NCI-H1436 (cell line): Measurements from ENCODE around the gene CBX4.

Experiments used
- DNase-seq: peaks from one replicate; lab custom pipeline; 2025; lab: John Stamatoyannopoulos, UW

CBX4 gene

GRCh38 chr17:79829004-79829403 is 10.2 kb downstream of the CBX4 start:
- DNase-seq = no peak

DNA sequence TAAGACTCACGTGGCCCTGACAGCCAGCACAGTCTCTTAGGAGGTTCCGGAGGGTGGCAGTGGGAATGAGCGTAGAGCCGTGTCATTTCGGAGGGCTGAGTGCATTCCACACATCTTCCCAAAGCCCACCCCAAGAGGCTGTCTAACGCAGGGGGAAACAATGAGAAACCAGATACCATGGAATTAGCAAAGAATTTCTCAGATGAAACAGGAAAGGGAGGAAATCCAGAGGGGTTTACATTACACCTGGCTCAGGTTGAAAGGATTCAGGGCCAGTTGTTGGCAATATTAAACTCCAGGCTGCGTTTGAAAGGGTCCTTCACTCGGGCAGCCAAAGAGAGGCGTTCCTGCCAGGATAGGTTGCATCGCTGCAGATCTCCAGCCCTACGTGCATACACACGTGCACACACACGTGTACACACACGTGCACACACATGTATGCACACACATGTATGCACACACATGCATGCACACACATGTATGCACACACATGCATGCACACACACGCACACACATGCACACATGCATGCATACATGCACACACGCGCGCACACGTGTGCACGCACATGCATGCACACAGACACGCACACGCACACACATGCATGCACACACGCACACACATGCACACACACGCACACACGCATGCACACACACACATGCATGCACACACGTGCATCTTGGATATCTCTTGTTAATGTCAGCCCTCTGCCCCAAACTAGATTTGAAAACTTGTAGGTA is 12.2 kb downstream of the CBX4 start:
- DNase-seq = no peak

- no peak for DNase-seq
Observed at GRCh38 chr17:79826204-79826680, 13.0 kb downstream of the CBX4 start.

- DNase-seq = no peak
Observed at GRCh38 chr17:79825580-79825921, 13.7 kb downstream of the CBX4 start.

DNA sequence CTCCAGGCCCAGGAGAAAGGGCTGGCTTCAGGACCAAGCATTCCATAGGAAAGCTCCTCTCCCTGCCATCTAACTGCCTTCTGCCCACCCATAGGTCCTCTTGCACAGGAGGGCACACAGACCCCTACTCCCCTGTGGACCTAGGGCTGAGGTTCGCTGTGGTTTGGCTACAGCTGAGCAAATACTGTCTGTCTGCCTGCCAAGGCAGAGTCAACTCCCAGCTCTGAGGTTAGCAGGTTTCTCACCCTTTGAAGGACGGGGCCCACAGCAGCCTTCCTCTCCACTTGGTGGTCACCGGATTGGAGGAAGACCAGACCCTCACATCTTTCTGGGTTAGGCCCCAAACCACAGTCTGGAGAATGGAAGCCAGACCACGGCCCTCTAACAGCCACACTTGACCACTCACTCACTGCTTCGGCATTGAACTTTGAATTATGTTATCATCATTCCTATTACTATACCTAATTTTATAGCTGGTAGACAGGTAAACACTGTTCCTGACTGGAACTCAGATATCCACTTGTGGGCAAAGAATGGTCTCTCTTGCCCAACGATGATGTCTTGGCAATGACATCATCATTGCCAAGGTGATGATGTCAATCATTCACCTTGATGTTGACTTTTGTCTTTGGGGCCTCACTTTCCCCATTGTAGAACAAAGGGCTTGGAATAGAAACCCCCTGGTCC is 14.2 kb downstream of the CBX4 start:
- no peak for DNase-seq

DNA sequence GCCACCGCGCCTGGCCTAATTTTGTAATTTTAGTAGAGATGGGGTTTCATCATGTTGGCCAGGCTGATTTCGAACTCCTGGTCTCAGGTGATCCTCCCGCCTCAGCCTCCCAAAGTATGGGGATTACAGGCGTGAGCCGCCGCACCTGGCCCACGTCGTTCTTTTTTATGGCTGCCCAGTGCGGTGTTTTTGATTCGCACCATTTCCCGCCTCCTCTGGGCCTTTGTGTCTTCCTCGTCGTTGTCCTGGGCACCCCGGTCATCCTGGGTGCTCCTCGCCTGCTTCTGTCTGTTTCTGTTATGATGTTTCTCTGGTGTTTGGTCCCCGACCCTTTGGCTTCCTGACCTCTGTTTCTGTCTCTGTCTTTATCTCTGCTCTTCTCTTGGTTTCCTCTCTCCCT is 15.0 kb downstream of the CBX4 start:
- DNase-seq = no peak

GRCh38 chr17:79822583-79823124 is 16.6 kb downstream of the CBX4 start:
- no peak for DNase-seq

GRCh38 chr17:79821331-79822095 is 17.7 kb downstream of the CBX4 start:
- DNase-seq = no peak

DNA sequence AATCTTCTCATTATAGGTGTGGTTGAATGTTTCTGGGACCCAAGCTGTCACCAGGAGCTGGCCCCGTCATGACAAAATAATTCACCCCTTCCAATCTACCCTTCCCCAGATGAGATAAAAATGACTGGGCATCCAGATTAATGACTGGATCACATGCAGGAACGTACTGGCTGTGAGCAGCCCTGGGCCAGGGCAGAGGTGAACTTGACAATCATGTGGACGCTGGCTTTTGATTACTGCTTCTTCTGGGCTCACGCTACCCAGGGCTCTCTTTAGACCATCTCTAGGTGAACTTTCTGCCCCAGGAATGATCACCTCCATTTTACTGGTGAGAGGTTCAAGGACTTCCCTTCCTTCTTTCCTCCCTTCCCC is 18.3 kb downstream of the CBX4 start:
- DNase-seq = no peak

DNA sequence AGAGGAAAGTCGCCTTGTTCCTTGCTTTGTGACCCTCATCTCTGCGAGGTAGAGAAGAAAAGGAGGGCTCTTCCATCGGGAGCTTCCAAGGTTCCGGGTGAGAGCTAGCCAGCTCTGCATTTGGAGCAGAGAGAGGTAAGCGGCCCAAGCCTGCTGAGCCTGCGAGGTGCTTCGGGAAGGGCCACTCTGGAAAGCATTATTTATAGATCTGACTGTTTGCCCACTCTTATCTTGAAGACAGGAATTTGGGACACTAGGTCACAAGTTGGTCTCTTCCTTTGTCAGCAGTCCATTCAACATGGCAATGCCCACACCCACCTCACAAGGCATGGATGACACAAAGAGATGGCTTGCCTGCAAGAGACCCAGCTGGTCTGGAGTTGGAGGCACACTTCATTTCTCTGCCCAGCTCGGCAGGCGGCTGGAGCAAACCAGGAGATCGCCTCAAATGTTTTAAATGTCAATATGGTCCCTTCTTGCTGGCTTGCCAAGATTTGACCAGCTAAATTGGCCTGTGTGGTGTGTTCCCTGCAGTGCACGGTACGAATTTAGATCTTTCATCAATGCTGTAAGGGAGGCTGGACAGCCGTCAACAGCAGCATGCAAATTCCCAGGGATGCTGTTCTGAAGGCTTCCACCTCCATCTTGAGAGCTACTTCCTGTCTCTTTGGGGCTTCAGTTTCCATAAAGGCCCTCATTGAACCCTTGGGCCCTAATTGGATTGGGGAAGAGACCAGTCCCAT is 19.5 kb downstream of the CBX4 start:
- no peak for DNase-seq

DNA sequence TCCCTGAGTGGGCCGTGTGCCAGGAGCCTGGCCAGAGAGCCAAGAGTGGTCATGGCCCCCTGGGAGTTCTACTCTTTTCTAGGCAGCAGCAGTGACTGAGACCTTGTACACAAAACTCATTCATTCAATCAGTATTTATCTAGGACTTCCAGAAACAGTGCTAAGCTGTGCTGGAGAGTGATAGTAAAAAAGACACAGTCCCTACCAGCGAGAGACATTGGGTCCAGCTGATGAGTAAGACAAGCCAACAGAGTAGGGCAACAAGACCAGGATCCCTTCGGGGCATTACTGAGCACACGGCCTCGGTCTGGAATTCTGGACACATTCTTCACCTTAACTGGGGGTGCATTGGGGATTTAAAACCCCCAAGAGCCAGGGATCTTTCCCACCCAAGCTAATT is 20.2 kb downstream of the CBX4 start:
- DNase-seq = no peak

- DNase-seq = no peak
Observed at GRCh38 chr17:79818026-79818758, 21.0 kb downstream of the CBX4 start.

- no peak for DNase-seq
Observed at GRCh38 chr17:79815836-79816461, 23.3 kb downstream of the CBX4 start.

DNA sequence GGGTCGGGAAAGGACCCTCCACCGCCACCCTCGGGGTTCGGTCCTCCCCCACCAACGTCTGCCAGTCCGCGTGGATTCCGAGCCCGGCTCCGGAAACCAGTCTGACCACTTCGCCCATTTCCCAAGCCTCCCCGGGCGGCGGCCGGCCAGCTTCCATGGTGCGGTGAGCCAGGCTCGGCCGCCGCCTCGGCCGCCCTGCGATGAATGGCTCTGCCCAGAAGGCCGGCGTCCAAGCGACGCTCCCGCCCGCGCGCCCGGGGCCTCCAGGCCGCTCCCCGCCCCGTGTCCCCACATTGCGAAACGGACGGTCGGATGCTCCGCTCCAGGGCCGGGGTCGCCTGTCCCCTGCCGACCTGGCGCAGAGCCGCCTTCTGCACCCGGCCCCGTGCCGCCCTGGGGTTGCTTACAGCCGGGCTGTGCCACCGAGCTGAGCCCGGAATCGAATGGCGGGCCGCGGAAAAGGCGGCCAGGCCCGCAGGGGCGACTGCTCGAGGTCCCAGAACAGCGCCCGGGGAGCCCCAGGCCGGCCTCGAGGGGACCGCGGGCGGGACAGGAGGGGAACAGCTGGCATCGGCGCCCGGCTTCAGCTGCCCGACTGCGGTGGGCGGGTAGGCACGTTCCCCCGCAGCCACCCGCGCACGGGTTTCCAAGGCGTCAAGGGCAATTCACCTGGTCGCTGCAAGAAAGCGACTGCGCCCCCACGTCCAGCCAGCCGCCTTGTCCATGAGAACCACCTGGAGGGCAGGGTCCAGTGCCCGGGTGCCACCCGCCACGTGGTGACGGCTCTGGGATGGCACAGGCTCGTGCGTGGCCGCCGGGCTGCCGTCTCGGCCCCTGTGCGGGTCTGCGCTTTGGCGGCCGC is 24.0 kb downstream of the CBX4 start:
- no peak for DNase-seq

GRCh38 chr17:79814127-79814973 is 24.9 kb downstream of the CBX4 start:
- no peak for DNase-seq

GRCh38 chr17:79813297-79814126 is 25.7 kb downstream of the CBX4 start:
- peak; percentile 57 for DNase-seq

DNA sequence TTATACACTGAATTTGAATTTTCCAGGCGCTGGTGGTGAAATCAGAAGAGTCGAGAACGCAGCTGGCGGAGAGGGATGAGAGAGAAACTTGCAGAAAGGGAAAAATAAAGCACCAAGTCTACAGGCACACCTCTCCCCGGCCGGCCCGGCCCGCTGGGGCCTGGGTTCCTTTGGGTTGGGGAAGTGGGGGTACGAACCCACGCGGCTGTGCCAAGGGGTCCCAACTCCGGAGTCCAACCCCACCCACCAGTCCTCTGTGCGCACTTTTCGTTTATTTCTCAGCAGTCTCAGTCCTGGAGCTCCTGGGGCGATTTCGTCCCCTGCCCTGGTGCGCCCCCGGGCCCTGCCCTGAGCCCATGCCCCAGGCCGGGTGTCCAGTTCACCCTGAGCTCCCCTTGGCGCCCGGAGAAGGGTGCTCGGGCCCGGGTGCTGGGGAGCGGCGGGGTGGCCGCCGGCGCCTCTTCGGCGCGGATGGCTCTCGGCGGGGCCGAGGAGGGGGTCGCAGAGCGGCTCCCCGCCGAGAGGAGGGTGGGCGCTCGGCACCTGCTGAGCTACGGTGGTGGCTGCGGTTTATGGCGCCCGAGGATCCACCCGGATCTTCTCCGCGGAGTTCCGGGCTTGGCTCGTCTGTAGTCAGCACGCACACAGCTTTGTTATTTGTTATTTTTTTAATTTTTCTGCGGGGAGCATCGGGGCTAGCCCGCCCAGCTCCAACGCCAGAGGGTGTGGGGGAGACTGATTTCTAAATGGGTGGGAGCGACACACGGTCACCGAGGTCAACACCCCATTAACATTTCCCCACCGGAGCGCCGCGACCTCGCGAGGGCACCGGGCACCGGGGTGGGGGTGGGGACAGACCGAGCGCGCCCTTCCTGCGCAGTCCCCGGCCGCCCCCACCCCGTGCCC is 26.6 kb downstream of the CBX4 start:
- no peak for DNase-seq
